Brain microvascular endothelial cell (primary cell): ENCODE results near the gene SLC16A7.

Experiments used
- DNase-seq: peaks from one replicate; pipeline ENCODE4 v3.0.0-alpha.2; 2020
- H3K27ac ChIP-seq: fragments of 250-450 bp; sonication (Bioruptor Pico); 2 replicates; pipeline ENCODE4 v1.5.1; 2020; ENCODE audit warnings: mild to moderate bottlenecking, moderate library complexity
- H3K27me3 ChIP-seq: fragments of 250-450 bp; sonication (Bioruptor Pico); replicated peaks from 2 replicates; pipeline ENCODE4 v1.5.1; 2020; ENCODE audit warnings: mild to moderate bottlenecking
- H3K36me3 ChIP-seq: fragments of 250-450 bp; sonication (Bioruptor Pico); replicated peaks from 2 replicates; pipeline ENCODE4 v1.5.1; 2020; ENCODE audit warnings: mild to moderate bottlenecking
- H3K4me3 ChIP-seq: 2 replicates; pipeline ENCODE4 v1.5.1; 2011; ENCODE audit warnings: low read depth, mild to moderate bottlenecking, control low read depth, low read length, moderate library complexity
- CTCF ChIP-seq: IDR thresholded peaks from 2 replicates; pipeline ENCODE4 v1.5.1; 2011; ENCODE audit warnings: low read depth, mild to moderate bottlenecking, moderate library complexity, low read length, control low read depth, inconsistent platforms; ENCODE audit errors: missing control alignments
- in situ Hi-C: cut with HindIII; loops from 2 replicates; pipeline ENCODE4 v1.10.0; 2017; ENCODE audit warnings: low sequenced_read_pairs, low pct_ligation_motif_present

Gene SLC16A7

GRCh38 chr12:59724011-59724695 lies 128.3 kb downstream of the SLC16A7 start:
- H3K4me3 ChIP-seq = no peak overlapping the region
- DNase-seq = no peak
- in situ Hi-C loops = no loop called here
- TF ChIP-seq CTCF = no peak
- H3K36me3 ChIP-seq = no peaks in the 10 kb centered on the region
- no peak overlapping the region for H3K27ac ChIP-seq
- H3K27me3 ChIP-seq = no peaks in the 10 kb centered on the region

- DNase-seq = no peak
- Histone ChIP-seq H3K27ac (no peak overlapping the region), H3K4me3 (no peak overlapping the region), H3K27me3 (no peaks in the 10 kb centered on the region), H3K36me3 (no peaks in the 10 kb centered on the region)
- in situ Hi-C loops = no loop called here
- TF ChIP-seq CTCF = no peak
These were observed 137.4 kb downstream of the SLC16A7 start for GRCh38 chr12:59733200-59733599.

- in situ Hi-C loops = no loop called here
- DNase-seq = no peak
- Histone ChIP-seq H3K27me3 (no peaks in the 10 kb centered on the region), H3K4me3 (no peak overlapping the region), H3K27ac (no peak overlapping the region), H3K36me3 (no peaks in the 10 kb centered on the region)
- no peak for TF ChIP-seq CTCF
These were observed 138.5 kb downstream of the SLC16A7 start for GRCh38 chr12:59734371-59734770.

- H3K27ac ChIP-seq = no peak overlapping the region
- TF ChIP-seq CTCF = no peak
- H3K27me3 ChIP-seq = no peaks in the 10 kb centered on the region
- no peaks in the 10 kb centered on the region for H3K36me3 ChIP-seq
- no peak overlapping the region for H3K4me3 ChIP-seq
- DNase-seq = no peak
- in situ Hi-C loops = no loop called here
These were observed 139.4 kb downstream of the SLC16A7 start for GRCh38 chr12:59735231-59735630.

- H3K36me3 ChIP-seq = no peaks in the 10 kb centered on the region
- in situ Hi-C loops = no loop called here
- peak overlapping the region; percentile 36 for H3K27ac ChIP-seq
- TF ChIP-seq CTCF = no peak
- no peak for DNase-seq
- H3K27me3 ChIP-seq = no peaks in the 10 kb centered on the region
- H3K4me3 ChIP-seq = no peak overlapping the region
These were observed 140.5 kb downstream of the SLC16A7 start for GRCh38 chr12:59736359-59736758.

GRCh38 chr12:59736786-59737185 lies 141.0 kb downstream of the SLC16A7 start:
- H3K27ac ChIP-seq = peak overlapping the region; percentile 36
- no peaks in the 10 kb centered on the region for H3K27me3 ChIP-seq
- in situ Hi-C loops = no loop called here
- DNase-seq = peak; percentile 83
- no peak overlapping the region for H3K4me3 ChIP-seq
- no peak for TF ChIP-seq CTCF
- no peaks in the 10 kb centered on the region for H3K36me3 ChIP-seq
